GM23338 (cell line): ENCODE data around the gene SEC22B. TPM values are rescaled to one million over a fixed set of nuclear protein-coding genes. Genes with fewer than 3 reads are reported as not detected.
"Not testable (repeated sequence)": the region's sequence is repeated elsewhere in the genome, so short reads cannot be mapped to it uniquely, and the experiment has no call there.

Experiments
- ATAC-seq: fragments of 200-7000 bp; cut with Tn5 transposase; 3 replicates; pipeline ENCODE4 v1.9.1; 2020
- DNase-seq: peaks from one replicate; pipeline ENCODE4 v3.0.0-alpha.2; 2015; ENCODE audit warnings: low spot score
- H2AFZ ChIP-seq: fragments of 200-600 bp; sonication (generic); 2 replicates; pipeline ENCODE4 v1.8.0; 2016; ENCODE audit warnings: antibody characterized with exemption, mild to moderate bottlenecking, moderate library complexity
- H3F3A ChIP-seq: fragments of 200-600 bp; sonication (generic); replicated peaks from 2 replicates; pipeline ENCODE4 v1.8.0; 2017; ENCODE audit warnings: antibody characterized with exemption, mixed run types, low read depth
- H3K27ac ChIP-seq: fragments of 200-600 bp; sonication (generic); 2 replicates; pipeline ENCODE4 v1.6.1; 2016; ENCODE audit warnings: low read depth
- H3K27me3 ChIP-seq: fragments of 200-600 bp; sonication (generic); 2 replicates; pipeline ENCODE4 v1.8.0; 2016; ENCODE audit warnings: mild to moderate bottlenecking, mixed run types, moderate library complexity; ENCODE audit not compliant: insufficient read depth
- H3K36me3 ChIP-seq: fragments of 200-600 bp; sonication (generic); 2 replicates; pipeline ENCODE4 v1.8.0; 2016; ENCODE audit warnings: mild to moderate bottlenecking; ENCODE audit not compliant: insufficient read depth
- H3K4me1 ChIP-seq: fragments of 200-600 bp; sonication (generic); 2 replicates; pipeline ENCODE4 v1.8.0; 2016; ENCODE audit warnings: mild to moderate bottlenecking, moderate library complexity; ENCODE audit not compliant: insufficient read depth
- H3K4me2 ChIP-seq: fragments of 200-600 bp; sonication (generic); 2 replicates; pipeline ENCODE4 v1.7.1; 2017; ENCODE audit warnings: mixed run types
- H3K4me3 ChIP-seq: fragments of 200-600 bp; sonication (generic); 2 replicates; pipeline ENCODE4 v1.6.1; 2016; ENCODE audit warnings: mixed run types
- H3K79me2 ChIP-seq: fragments of 200-600 bp; sonication (generic); replicated peaks from 2 replicates; pipeline ENCODE4 v1.8.0; 2017; ENCODE audit warnings: mild to moderate bottlenecking; ENCODE audit not compliant: insufficient read depth
- H3K9me2 ChIP-seq: fragments of 200-600 bp; sonication (generic); 2 replicates; pipeline ENCODE4 v1.8.0; 2017; ENCODE audit not compliant: insufficient read depth
- H4K20me1 ChIP-seq: fragments of 200-600 bp; sonication (generic); replicated peaks from 2 replicates; pipeline ENCODE4 v1.8.0; 2017; ENCODE audit warnings: mild to moderate bottlenecking; ENCODE audit not compliant: insufficient read depth
- H3K27ac Mint-ChIP-seq: 2 replicates; pipeline ENCODE4 v1.8.0; 2020; ENCODE audit warnings: inconsistent platforms, mild to moderate bottlenecking, moderate library complexity, mixed read lengths
- H3K27me3 Mint-ChIP-seq: 3 replicates; pipeline ENCODE4 v1.8.0; 2022; ENCODE audit warnings: low read depth, mild to moderate bottlenecking, moderate library complexity, mixed read lengths, inconsistent platforms; ENCODE audit not compliant: insufficient read depth, poor library complexity
- H3K36me3 Mint-ChIP-seq: 3 replicates; pipeline ENCODE4 v1.8.0; 2021; ENCODE audit warnings: low read depth, mild to moderate bottlenecking, inconsistent platforms, moderate library complexity, mixed read lengths
- H3K4me1 Mint-ChIP-seq: 3 replicates; pipeline ENCODE4 v1.8.0; 2020; ENCODE audit warnings: mild to moderate bottlenecking, inconsistent platforms, mixed read lengths
- H3K4me3 Mint-ChIP-seq: 3 replicates; pipeline ENCODE4 v1.8.0; 2021; ENCODE audit warnings: moderate library complexity, mild to moderate bottlenecking, inconsistent platforms, mixed read lengths
- H3K9me3 Mint-ChIP-seq: 3 replicates; pipeline ENCODE4 v1.8.0; 2020; ENCODE audit warnings: moderate library complexity, mild to moderate bottlenecking, inconsistent platforms, mixed read lengths
- polyA plus RNA-seq: library from polyadenylated mRNA; unstranded; fragments of >200 nt; fragmentation: Nextera tagmentation; extraction: Ambion mirVana; gene quantifications from 2 replicates; pipeline ENCODE4 v1.2.1, GENCODE V29; 2016
- total RNA-seq: library from RNA; depleted of rRNA; stranded (reverse); fragments of >200 nt; shearing (Covaris generic); gene quantifications from 2 replicates; pipeline ENCODE4 v1.2.3, GENCODE V29; 2014

SEC22B gene
- total and polyA plus RNA-seq, 2 experiments from 2014 or later, result 14.2 to 17.6 TPM

DNA sequence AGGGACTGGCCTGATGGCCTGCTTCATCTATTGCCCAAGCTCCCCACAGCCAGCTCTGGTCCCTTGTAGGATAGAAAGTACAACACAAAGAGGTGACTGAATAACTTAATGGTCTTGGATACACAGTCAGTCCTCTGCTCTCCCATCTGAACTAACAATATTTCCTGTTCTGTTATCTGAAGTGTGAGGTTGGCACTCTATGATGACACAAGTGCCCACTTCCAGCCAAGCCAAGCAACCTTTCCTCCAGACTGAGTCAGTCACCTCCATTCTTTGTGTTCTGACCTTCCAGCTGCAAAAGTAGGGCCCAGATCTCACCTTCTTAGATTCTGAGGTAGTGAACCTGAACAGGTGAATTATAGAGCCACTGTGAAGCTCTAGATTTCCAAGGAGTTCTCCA, 34.5 kb downstream of the SEC22B start:
- H3K27me3 ChIP-seq, result peaks cover 10% of the 10 kb centered on the region
- not testable (repeated sequence) for H3K27ac ChIP-seq, H3K4me3 ChIP-seq, H3K79me2 ChIP-seq, DNase-seq, H2AFZ ChIP-seq, H3K4me3 Mint-ChIP-seq, H3K4me2 ChIP-seq, H4K20me1 ChIP-seq, H3K36me3 Mint-ChIP-seq, H3F3A ChIP-seq, H3K4me1 Mint-ChIP-seq, ATAC-seq, H3K27ac Mint-ChIP-seq, H3K9me3 Mint-ChIP-seq, H3K36me3 ChIP-seq, H3K9me2 ChIP-seq, H3K4me1 ChIP-seq, H3K27me3 Mint-ChIP-seq

DNA sequence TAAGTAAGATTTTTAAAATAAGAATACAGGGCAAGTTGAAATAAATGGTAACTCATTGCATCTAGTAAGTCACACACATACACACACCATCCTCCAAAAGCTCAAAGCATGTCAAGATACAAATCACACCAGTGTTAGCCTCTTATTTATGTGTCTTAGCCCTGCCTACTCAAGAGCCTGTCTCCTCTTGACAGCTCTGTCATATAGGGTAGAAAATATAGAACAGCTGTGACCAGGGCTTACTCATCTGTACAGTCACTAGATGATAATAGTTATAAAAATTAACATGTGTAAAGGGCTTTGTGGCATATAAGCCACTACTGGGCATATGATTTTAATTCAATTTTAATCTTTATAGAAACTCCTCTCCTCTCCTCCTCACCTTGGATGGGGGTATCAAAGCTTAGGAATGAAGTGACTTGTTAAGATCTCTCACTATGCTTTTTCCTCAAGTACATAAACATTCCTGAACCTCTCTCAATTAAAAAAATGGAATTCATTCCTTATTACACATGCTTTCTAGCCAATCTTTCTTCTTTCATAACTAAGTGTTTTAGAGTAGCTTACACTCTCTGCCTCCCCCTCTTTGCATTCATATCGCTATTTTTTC, 35.6 kb downstream of the SEC22B start:
- not testable (repeated sequence) for ATAC-seq, H2AFZ ChIP-seq, DNase-seq, H3F3A ChIP-seq, H3K27ac ChIP-seq, H3K4me1 Mint-ChIP-seq, H3K4me1 ChIP-seq, H3K4me3 Mint-ChIP-seq, H3K9me2 ChIP-seq, H3K9me3 Mint-ChIP-seq, H3K4me3 ChIP-seq, H4K20me1 ChIP-seq, H3K4me2 ChIP-seq, H3K79me2 ChIP-seq, H3K36me3 Mint-ChIP-seq, H3K27me3 Mint-ChIP-seq, H3K27ac Mint-ChIP-seq, H3K36me3 ChIP-seq
- H3K27me3 ChIP-seq, result peaks cover 21% of the 10 kb centered on the region

DNA sequence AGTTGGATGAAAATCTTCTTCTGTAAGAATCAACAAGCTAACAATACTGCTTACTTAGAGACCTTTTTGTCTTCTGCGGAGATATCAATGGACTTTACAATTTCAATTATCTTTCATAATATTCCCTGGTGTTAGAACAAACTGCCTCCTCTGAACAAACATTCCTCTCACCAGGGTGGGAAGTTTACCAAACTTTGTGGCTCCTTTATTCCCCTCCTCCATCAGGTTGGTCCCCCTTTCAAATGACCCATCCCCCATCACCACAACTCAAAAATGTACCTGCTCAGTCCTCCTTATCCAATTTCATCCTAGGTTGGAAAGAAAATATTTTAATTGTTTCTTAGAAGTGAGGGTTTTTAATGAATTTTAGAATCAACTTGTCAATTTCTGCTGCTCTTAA, 40.2 kb downstream of the SEC22B start:
- not testable (repeated sequence) for H3K4me3 Mint-ChIP-seq, H3K4me2 ChIP-seq, H2AFZ ChIP-seq, H3F3A ChIP-seq, H3K4me3 ChIP-seq, H3K36me3 ChIP-seq, H3K27ac ChIP-seq, H3K79me2 ChIP-seq, H3K9me2 ChIP-seq, H3K27ac Mint-ChIP-seq, H3K36me3 Mint-ChIP-seq, H4K20me1 ChIP-seq, H3K4me1 Mint-ChIP-seq, H3K4me1 ChIP-seq, DNase-seq, H3K9me3 Mint-ChIP-seq
- peaks cover 28% of the 10 kb centered on the region for H3K27me3 Mint-ChIP-seq
- H3K27me3 ChIP-seq, result peaks cover 56% of the 10 kb centered on the region
- peak; percentile 70 for ATAC-seq

DNA sequence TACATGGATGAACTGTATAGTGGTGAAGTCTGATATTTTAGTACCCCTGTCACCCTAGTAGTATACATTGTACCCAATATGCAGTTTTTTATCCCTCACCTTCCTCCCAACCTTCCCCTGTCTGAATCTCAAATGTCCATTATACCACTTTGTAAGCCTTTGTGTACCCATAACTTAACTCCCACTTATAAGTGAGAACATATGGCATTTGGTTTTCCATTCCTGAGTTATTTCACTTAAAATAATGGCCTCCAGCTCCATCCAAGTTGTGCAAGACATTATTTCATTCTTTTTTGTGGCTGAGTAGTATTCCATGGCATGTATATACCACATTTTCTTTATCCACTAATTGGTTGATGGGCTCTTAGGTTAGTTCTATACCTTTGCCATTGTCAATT, 42.4 kb downstream of the SEC22B start:
- H3K27me3 ChIP-seq, result peaks cover 60% of the 10 kb centered on the region
- not testable (repeated sequence) for H3K36me3 ChIP-seq, H3K36me3 Mint-ChIP-seq, H3K4me2 ChIP-seq, H3K9me3 Mint-ChIP-seq, DNase-seq, H4K20me1 ChIP-seq, ATAC-seq, H3K4me3 ChIP-seq, H3K4me1 Mint-ChIP-seq, H3K27ac Mint-ChIP-seq, H3K27ac ChIP-seq, H3F3A ChIP-seq, H3K79me2 ChIP-seq, H2AFZ ChIP-seq, H3K4me3 Mint-ChIP-seq, H3K4me1 ChIP-seq, H3K9me2 ChIP-seq
- peaks cover 28% of the 10 kb centered on the region for H3K27me3 Mint-ChIP-seq
